ENCODE measurements around the gene RPGRIP1L. TPM values are rescaled to one million over a fixed set of nuclear protein-coding genes. Genes with fewer than 3 reads are reported as not detected.

RPGRIP1L gene
- total RNA-seq, 4 donors from 2014 or later, result 4.4 to 7.1 (median 6.6) TPM

DNA sequence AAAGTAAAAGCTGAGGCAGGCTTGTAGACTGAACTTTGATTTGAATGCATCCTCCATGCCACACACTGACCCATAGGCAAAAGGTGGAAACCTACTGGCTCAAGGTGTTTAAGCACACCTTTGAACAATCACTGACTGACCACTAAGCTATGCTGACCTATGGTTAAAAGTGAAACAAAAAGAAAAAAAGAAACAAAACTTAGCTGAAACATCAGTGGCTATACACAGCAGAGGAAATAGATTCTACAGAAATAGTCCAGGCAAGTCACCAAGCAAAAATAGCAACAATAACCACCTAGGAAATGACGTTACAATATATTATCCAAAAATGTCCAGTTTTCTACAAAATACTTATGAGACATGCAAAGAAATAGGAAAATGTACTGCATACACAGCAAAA lies 60.2 kb downstream of the RPGRIP1L start:
- Histone ChIP-seq H3K4me1 (no peaks in the 10 kb centered on the region), H3K36me3 (peaks cover 0 to 74% (median 5%) of the 10 kb centered on the region in 3 donors), H3K4me3 (no peak overlapping the region), H3K27ac (no peak overlapping the region), H3K27me3 (no peaks in the 10 kb centered on the region), H3K9me3 (peaks cover 0 to 19% (median 7%) of the 10 kb centered on the region in 4 donors)
- DNase-seq (ENCODE audit: low spot score in 2 of 2), result no peak
- WGBS, 2 donors, result 88 to 97% methylated on average over 1 of the region's 1 CpG
- TF ChIP-seq EP300 (IDR thresholded peaks at IDR 0.05), result no peak
- no peak for TF ChIP-seq CTCF (IDR thresholded peaks at IDR 0.05)
- TF ChIP-seq POLR2A (IDR thresholded peaks at IDR 0.05), result no peak

DNA sequence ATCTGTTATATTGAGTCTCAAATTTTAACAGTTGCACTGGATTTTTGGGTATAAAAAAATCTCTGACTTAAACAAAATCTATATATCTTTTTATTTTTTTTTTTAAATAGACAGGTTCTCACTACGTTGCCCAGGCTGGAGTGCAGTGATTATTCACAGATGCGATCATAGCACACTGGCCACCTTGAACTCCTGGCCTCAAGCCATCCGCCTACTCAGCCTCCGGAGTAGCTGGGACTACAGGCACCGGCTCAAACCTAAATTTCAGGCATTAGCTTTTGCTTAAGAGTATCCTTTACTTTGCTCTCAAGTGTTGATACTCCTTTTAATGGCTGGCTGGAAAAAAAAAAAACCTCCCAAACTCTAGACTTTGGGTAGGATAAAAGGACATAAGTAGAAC lies 61.6 kb downstream of the RPGRIP1L start:
- Histone ChIP-seq H3K27ac (no peak overlapping the region), H3K4me1 (no peaks in the 10 kb centered on the region), H3K27me3 (no peaks in the 10 kb centered on the region), H3K9me3 (peaks cover 0 to 19% (median 7%) of the 10 kb centered on the region in 4 donors), H3K36me3 (peaks cover 0 to 63% (median 5%) of the 10 kb centered on the region in 3 donors), H3K4me3 (no peak overlapping the region)
- TF ChIP-seq POLR2A (IDR thresholded peaks at IDR 0.05) (no peak), CTCF (IDR thresholded peaks at IDR 0.05) (no peak), EP300 (IDR thresholded peaks at IDR 0.05) (no peak)
- no peak for DNase-seq (ENCODE audit: low spot score in 2 of 2)
- WGBS, 2 donors, result 57 to 67% methylated on average over 5 of the region's 5 CpGs

DNA sequence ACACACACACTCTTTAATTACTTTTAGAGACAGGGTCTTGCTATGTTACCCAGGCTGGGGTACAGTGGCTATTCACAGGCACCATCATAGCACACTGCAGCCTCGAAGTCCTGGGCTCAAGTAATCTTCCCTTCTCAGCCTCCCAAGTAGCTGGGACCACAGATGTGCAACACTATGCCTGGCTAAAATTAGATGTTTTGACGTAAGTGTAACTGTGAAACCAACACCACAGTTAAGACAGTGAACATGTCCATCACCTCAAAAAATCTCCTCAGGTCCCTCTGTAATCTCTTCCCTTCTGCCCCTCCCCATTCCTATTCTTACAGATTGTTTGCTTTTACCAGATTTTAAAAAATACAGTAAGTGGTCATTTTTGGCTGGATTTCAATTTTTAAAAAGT lies 66.7 kb downstream of the RPGRIP1L start:
- WGBS, 2 donors, result 92% methylated on average over 2 of the region's 2 CpGs

GRCh38 chr16:53632526-53632925 lies 71.1 kb downstream of the RPGRIP1L start:
- TF ChIP-seq POLR2A (IDR thresholded peaks at IDR 0.05) (no peak), EP300 (IDR thresholded peaks at IDR 0.05) (no peak), CTCF (IDR thresholded peaks at IDR 0.05) (no peak)
- no peak for DNase-seq (ENCODE audit: low spot score in 2 of 2)
- H3K27ac ChIP-seq, result no peak overlapping the region
- H3K27me3 ChIP-seq, result no peaks in the 10 kb centered on the region
- H3K9me3 ChIP-seq, result no peaks in the 10 kb centered on the region
- no peak overlapping the region for H3K4me3 ChIP-seq
- peaks cover 0 to 8% (median 0%) of the 10 kb centered on the region in 4 donors for H3K4me1 ChIP-seq
- peaks cover 0 to 17% (median 0%) of the 10 kb centered on the region in 3 donors for H3K36me3 ChIP-seq
- WGBS, 2 donors, result 27 to 37% methylated on average over 2 of the region's 2 CpGs

More for the DNA sequence above, 66.7 kb downstream of the RPGRIP1L start:
- TF ChIP-seq POLR2A (IDR thresholded peaks at IDR 0.05) (no peak), CTCF (IDR thresholded peaks at IDR 0.05) (no peak), EP300 (IDR thresholded peaks at IDR 0.05) (no peak)
- H3K4me3 ChIP-seq, result no peak overlapping the region
- H3K27me3 ChIP-seq, result no peaks in the 10 kb centered on the region
- H3K36me3 ChIP-seq, result peaks cover 0 to 32% (median 0%) of the 10 kb centered on the region in 3 donors
- peaks cover 0 to 6% (median 0%) of the 10 kb centered on the region in 4 donors for H3K4me1 ChIP-seq
- no peak for DNase-seq (ENCODE audit: low spot score in 2 of 2)
- no peaks in the 10 kb centered on the region for H3K9me3 ChIP-seq
- no peak overlapping the region for H3K27ac ChIP-seq

DNA sequence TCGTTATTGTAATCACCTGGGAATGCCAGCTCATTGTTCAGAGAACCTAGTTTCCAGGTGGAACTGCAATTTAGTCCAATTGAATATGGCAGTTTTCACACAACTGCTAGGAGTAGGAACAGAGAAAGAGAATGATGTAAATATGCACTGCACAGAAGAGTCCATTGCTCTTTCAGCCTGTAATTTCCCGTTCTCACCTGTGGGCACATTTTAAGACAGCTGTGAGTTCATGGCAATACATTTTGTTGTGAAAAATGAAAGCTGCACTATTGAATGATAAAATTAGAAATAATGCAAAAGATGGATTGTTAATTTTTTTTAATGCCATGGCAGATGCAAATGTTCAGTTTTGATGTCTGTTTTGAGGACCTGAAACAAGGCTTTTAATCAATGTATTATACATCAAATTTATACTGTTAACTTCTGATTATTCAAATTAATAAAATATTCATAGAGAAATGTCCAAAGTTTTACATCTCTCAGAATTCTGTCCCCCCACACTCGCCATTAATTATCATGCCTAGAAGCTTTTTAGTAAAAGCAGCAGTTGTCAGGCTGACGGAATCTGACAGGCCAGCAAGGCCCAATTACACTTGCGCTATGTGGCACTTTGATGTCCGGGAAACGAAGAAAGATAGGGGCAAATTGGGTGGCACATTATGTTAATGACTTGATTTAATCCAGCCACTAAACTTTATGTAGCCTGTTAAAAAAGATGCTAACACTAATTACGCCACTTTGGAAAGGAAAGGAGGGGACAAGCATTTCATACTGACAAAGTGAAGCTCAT lies 72.2 kb downstream of the RPGRIP1L start:
- DNase-seq (ENCODE audit: low spot score in 2 of 2), result no peak
- TF ChIP-seq CTCF (IDR thresholded peaks at IDR 0.05), result no peak
- TF ChIP-seq POLR2A (IDR thresholded peaks at IDR 0.05), result no peak
- no peak for TF ChIP-seq EP300 (IDR thresholded peaks at IDR 0.05)
- 79 to 80% methylated on average over 8 of the region's 8 CpGs for WGBS, 2 donors
- Histone ChIP-seq H3K36me3 (peaks cover 0 to 15% (median 0%) of the 10 kb centered on the region in 3 donors), H3K9me3 (no peaks in the 10 kb centered on the region), H3K27me3 (no peaks in the 10 kb centered on the region), H3K4me3 (no peak overlapping the region), H3K4me1 (peaks cover 0 to 8% (median 0%) of the 10 kb centered on the region in 4 donors), H3K27ac (no peak overlapping the region)

Data from tibial nerve (tissue), 4 donors.